Measurements from ENCODE around the gene CPLX3. TPM values are rescaled to one million over a fixed set of nuclear protein-coding genes. Genes with fewer than 3 reads are reported as not detected.

The CPLX3 gene, protein sequence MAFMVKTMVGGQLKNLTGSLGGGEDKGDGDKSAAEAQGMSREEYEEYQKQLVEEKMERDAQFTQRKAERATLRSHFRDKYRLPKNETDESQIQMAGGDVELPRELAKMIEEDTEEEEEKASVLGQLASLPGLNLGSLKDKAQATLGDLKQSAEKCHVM
- not detected for total RNA-seq (2013)
- polyA plus RNA-seq (under 1 TPM in 1 of 3 donors, not detected in 2; 0.12 TPM), polyA minus RNA-seq (not detected in 2 replicates), total RNA-seq (0 reads per million in 11 experiments)

DNA sequence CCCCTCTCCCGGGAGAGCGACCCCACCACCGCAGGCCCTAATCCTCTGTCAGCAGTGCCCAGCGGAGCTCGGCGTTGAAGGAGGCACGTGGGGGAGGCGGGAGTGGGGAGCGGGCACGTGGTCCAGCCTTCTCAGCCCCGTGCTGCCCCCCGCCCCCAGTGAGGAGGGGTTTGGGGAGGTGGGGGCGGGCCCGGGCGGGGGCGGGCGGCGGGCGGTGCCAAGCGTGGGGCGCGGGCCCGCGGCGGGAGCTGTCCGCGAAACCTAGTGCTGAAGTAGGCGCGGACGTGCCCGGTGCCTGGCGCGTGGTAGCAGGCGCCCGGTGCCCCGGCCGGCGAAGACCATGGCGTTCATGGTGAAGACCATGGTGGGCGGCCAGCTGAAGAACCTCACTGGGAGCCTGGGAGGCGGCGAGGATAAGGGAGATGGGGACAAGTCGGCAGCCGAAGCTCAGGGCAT is at the start of gene CPLX3:
Gene CPLX3 (plus strand): TSS at position 264 of the 456 bp plus-strand sequence. CDS start 77 bp downstream, at position 341.
- Mint-ChIP-seq H3K9me3 (peaks cover 0 to 2% (median 0%) of the 10 kb centered on the region in 7 donors), H3K36me3 (no peaks in the 10 kb centered on the region), H3K27me3 (ENCODE audit: low read depth in 3 of 3) (peaks cover 28 to 36% (median 36%) of the 10 kb centered on the region in 3 donors), H3K27ac (no peak within 1 kb of the TSS), H3K4me3 (peak within 1 kb of the TSS in 1 of 2 donors; percentile 50), H3K4me1 (peaks cover 3% of the 10 kb centered on the region)
- Histone ChIP-seq H3K4me2 (replicated peaks; ENCODE audit: extremely low read depth, low read length, poor library complexity, severe bottlenecking) (no peak within 1 kb of the TSS), H3K27me3 (ENCODE audit: control insufficient read depth in 2 of 2, insufficient read depth in 2 of 2, low read length in 2 of 2) (peaks cover 4 to 33% of the 10 kb centered on the region in 2 donors), H3K9me3 (replicated peaks in 1 of 2; ENCODE audit: control insufficient read depth in 1 of 2, insufficient read depth in 1 of 2, low read length in 2 of 2) (no peaks in the 10 kb centered on the region), H3K27ac (ENCODE audit: low read depth in 1 of 2, low read length in 2 of 2) (no peak within 1 kb of the TSS), H2AFZ (ENCODE audit: insufficient read depth, low read depth, low read length, poor library complexity, severe bottlenecking) (no peak within 1 kb of the TSS), H3K4me1 (ENCODE audit: control insufficient read depth in 1 of 2, insufficient read depth in 2 of 2, low read length in 2 of 2) (peaks cover 0 to 3% of the 10 kb centered on the region in 2 donors), H4K20me1 (ENCODE audit: insufficient read depth, low read length) (no peaks in the 10 kb centered on the region), H3K4me3 (replicated peaks in 1 of 3; ENCODE audit: low read depth in 2 of 3, low read length in 3 of 3) (no peak within 1 kb of the TSS), H3K9ac (ENCODE audit: insufficient read depth, low read length, poor library complexity, severe bottlenecking) (no peak within 1 kb of the TSS), H3K79me2 (ENCODE audit: insufficient read depth, low read length) (no peaks in the 10 kb centered on the region), H3K36me3 (replicated peaks in 1 of 2; ENCODE audit: control insufficient read depth in 1 of 2, insufficient read depth in 2 of 2, low read length in 2 of 2) (no peaks in the 10 kb centered on the region)
- intact Hi-C loops (cut with micrococcal nuclease): no loop called here
- TF ChIP-seq, protein P1, sequence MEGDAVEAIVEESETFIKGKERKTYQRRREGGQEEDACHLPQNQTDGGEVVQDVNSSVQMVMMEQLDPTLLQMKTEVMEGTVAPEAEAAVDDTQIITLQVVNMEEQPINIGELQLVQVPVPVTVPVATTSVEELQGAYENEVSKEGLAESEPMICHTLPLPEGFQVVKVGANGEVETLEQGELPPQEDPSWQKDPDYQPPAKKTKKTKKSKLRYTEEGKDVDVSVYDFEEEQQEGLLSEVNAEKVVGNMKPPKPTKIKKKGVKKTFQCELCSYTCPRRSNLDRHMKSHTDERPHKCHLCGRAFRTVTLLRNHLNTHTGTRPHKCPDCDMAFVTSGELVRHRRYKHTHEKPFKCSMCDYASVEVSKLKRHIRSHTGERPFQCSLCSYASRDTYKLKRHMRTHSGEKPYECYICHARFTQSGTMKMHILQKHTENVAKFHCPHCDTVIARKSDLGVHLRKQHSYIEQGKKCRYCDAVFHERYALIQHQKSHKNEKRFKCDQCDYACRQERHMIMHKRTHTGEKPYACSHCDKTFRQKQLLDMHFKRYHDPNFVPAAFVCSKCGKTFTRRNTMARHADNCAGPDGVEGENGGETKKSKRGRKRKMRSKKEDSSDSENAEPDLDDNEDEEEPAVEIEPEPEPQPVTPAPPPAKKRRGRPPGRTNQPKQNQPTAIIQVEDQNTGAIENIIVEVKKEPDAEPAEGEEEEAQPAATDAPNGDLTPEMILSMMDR (IDR thresholded peaks at IDR 0.05): no peak
- no peak for DNase-seq
- 3% methylated on average over 21 of the region's 44 CpGs for WGBS (ENCODE audit: insufficient coverage)

DNA sequence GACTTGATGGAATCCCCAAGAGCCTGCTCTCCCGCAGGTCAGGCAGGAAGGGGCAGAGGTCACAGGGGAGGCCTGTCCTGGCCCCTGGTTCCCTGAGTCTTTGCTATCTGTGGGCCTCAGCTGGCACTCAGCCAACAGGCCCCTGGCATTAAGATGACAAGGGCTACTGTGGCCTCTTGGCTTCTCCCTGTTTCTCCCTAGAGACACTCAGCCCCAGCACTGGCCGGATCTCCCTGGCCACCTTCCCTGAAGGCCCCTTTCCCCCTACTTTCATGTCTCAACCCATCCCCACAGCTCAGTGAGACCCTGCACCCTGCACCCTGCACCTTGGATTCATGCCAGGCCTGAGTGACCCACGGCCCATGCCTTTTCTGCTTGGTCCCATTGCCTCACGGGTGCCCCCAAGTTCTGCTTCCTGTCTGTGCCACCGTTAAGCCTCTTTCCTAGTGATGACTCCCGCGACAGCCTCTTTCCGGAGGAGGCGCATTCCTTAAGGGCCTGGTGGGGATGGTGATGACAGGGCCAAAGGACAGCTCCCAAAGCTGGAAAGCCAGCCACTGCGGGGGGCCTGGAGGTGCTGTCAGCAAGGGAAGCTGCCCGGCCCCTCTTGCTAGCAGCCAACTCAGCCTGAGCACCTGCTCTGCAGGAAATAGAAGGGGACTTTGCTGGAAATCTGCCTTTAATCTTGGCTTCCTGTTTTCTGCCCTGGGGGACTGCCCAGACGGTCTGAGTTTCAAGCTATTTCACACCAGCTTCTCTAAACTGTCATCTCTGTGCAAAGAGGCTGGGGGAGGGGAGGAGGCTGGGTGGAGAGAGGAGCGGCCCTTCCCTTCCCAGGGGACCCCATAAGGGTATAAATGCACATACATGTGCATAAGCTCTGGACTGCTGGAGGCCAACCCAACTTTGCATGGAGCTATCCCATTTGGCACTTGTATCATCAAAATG is 49.3 kb upstream of the CPLX3 start:
- H2AFZ ChIP-seq (ENCODE audit: insufficient read depth, low read depth, low read length, poor library complexity, severe bottlenecking): peak overlapping the region; percentile 55
- Mint-ChIP-seq H3K36me3 (no peaks in the 10 kb centered on the region), H3K9me3 (peaks cover 0 to 3% (median 0%) of the 10 kb centered on the region in 7 donors)

More for the DNA sequence above, 49.3 kb upstream of the CPLX3 start:
- H3K27ac ChIP-seq (ENCODE audit: low read depth in 1 of 2, low read length in 2 of 2): peak overlapping the region; percentile 91 to 97
- H3K4me1 ChIP-seq (ENCODE audit: control insufficient read depth in 1 of 2, insufficient read depth in 2 of 2, low read length in 2 of 2): peaks cover 85 to 86% of the 10 kb centered on the region in 2 donors
- Mint-ChIP-seq H3K4me3 (peak overlapping the region; percentile 66 to 82), H3K27me3 (ENCODE audit: low read depth in 3 of 3) (peaks cover 0 to 7% (median 0%) of the 10 kb centered on the region in 3 donors), H3K27ac (peak overlapping the region; percentile 97 to 99 (median 99)), H3K4me1 (peaks cover 85% of the 10 kb centered on the region)
- peaks cover 5% of the 10 kb centered on the region for H4K20me1 ChIP-seq (ENCODE audit: insufficient read depth, low read length)
- H3K4me2 ChIP-seq (replicated peaks; ENCODE audit: extremely low read depth, low read length, poor library complexity, severe bottlenecking): peak overlapping the region; percentile 62
- H3K36me3 ChIP-seq (replicated peaks in 1 of 2; ENCODE audit: control insufficient read depth in 1 of 2, insufficient read depth in 2 of 2, low read length in 2 of 2): no peaks in the 10 kb centered on the region
- peak overlapping the region; percentile 68 for H3K9ac ChIP-seq (ENCODE audit: insufficient read depth, low read length, poor library complexity, severe bottlenecking)
- peaks cover 20% of the 10 kb centered on the region for H3K79me2 ChIP-seq (ENCODE audit: insufficient read depth, low read length)
- peak overlapping the region in 1 of 3 experiments; percentile 36 for H3K4me3 ChIP-seq (replicated peaks in 1 of 3; ENCODE audit: low read depth in 2 of 3, low read length in 3 of 3)
- H3K9me3 ChIP-seq (replicated peaks in 1 of 2; ENCODE audit: control insufficient read depth in 1 of 2, insufficient read depth in 1 of 2, low read length in 2 of 2): no peaks in the 10 kb centered on the region
- TF ChIP-seq, protein P1 (IDR thresholded peaks at IDR 0.05): no peak
- DNase-seq: peak; percentile 85 to 94 (median 89)
- H3K27me3 ChIP-seq (ENCODE audit: control insufficient read depth in 2 of 2, insufficient read depth in 2 of 2, low read length in 2 of 2): no peaks in the 10 kb centered on the region
- intact Hi-C loops (cut with micrococcal nuclease): no loop called here
- WGBS (ENCODE audit: insufficient coverage): 2% methylated on average over 10 of the region's 13 CpGs
